HEK293 (cell line): ENCODE measurements around the gene MGAT4A.

Source experiments
- ZNF549 ChIP-seq: fragments of 450-650 bp; IDR thresholded peaks from 2 replicates; pipeline ENCODE4 v1.5.1; 2018; ENCODE audit warnings: missing biosample characterization, missing genetic modification characterization, mild to moderate bottlenecking, inconsistent platforms, moderate library complexity
- ZNF571 ChIP-seq: fragments of 450-650 bp; formaldehyde crosslinking; IDR thresholded peaks from 2 replicates; pipeline ENCODE4 v1.5.0; 2017; ENCODE audit warnings: missing biosample characterization, missing genetic modification characterization
- TF ChIP-seq, protein P1 (sequence below): fragments of 450-650 bp; formaldehyde crosslinking; IDR thresholded peaks from 2 replicates; pipeline ENCODE4 v1.5.1; 2016; ENCODE audit warnings: missing biosample characterization, missing genetic modification characterization

DNA sequence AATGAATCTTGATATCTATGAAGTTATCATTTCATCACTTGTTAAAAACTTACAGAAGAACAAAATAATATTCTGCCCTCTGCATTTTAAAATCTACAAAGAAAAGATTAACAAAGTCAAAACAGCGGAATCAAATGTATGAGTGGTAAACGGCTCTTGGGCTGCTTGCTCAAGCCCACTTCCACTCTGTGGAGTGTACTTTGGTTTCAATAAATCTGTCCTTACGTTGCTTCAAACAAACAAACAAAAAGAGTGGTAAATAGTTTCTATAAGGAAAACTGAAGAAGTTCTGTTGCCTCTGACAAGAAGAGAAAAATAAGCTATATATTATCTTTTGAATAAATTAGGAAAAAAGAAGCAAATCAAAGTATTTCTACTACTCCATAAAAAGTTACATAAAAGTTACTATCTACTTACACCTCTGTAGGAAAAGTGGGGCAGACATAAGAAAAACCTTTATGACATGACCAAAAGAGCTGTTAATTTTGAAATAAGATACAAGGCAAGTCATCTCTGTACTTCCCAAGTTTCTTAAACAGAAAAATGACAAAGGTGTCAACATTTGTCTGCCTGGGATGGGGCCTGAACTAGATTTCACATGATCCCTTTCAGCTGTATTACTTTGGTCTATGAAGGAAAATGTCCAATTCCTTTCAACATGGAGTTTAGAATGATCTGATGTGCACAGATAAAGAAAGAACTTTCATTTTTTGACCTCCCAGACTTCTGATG, 56.5 kb downstream of the MGAT4A start:
- TF ChIP-seq, protein P1, sequence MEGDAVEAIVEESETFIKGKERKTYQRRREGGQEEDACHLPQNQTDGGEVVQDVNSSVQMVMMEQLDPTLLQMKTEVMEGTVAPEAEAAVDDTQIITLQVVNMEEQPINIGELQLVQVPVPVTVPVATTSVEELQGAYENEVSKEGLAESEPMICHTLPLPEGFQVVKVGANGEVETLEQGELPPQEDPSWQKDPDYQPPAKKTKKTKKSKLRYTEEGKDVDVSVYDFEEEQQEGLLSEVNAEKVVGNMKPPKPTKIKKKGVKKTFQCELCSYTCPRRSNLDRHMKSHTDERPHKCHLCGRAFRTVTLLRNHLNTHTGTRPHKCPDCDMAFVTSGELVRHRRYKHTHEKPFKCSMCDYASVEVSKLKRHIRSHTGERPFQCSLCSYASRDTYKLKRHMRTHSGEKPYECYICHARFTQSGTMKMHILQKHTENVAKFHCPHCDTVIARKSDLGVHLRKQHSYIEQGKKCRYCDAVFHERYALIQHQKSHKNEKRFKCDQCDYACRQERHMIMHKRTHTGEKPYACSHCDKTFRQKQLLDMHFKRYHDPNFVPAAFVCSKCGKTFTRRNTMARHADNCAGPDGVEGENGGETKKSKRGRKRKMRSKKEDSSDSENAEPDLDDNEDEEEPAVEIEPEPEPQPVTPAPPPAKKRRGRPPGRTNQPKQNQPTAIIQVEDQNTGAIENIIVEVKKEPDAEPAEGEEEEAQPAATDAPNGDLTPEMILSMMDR (tag by site-specific recombination): no peak
- TF ChIP-seq ZNF571: no peak
- TF ChIP-seq ZNF549 (tag by site-specific recombination): no peak
